HEK293 (cell line): ENCODE data around the gene TDRD9.

Experiments used
- HOXA7 ChIP-seq: sonication (generic); formaldehyde crosslinking; IDR thresholded peaks from 2 replicates; pipeline ENCODE4 v1.8.1; 2022; ENCODE audit warnings: missing genetic modification reagents, borderline replicate concordance
- SCRT1 ChIP-seq: fragments of 450-650 bp; formaldehyde crosslinking; IDR thresholded peaks from 2 replicates; pipeline ENCODE4 v1.5.1; 2016; ENCODE audit warnings: missing biosample characterization, missing genetic modification characterization, borderline replicate concordance
- ZNF140 ChIP-seq: fragments of 450-650 bp; formaldehyde crosslinking; IDR thresholded peaks from 2 replicates; pipeline ENCODE4 v1.5.1; 2016; ENCODE audit warnings: missing biosample characterization, missing genetic modification characterization
- ZNF660 ChIP-seq: fragments of 450-650 bp; IDR thresholded peaks from 2 replicates; pipeline ENCODE4 v1.5.1; 2018; ENCODE audit warnings: missing biosample characterization, mild to moderate bottlenecking, missing genetic modification characterization

DNA sequence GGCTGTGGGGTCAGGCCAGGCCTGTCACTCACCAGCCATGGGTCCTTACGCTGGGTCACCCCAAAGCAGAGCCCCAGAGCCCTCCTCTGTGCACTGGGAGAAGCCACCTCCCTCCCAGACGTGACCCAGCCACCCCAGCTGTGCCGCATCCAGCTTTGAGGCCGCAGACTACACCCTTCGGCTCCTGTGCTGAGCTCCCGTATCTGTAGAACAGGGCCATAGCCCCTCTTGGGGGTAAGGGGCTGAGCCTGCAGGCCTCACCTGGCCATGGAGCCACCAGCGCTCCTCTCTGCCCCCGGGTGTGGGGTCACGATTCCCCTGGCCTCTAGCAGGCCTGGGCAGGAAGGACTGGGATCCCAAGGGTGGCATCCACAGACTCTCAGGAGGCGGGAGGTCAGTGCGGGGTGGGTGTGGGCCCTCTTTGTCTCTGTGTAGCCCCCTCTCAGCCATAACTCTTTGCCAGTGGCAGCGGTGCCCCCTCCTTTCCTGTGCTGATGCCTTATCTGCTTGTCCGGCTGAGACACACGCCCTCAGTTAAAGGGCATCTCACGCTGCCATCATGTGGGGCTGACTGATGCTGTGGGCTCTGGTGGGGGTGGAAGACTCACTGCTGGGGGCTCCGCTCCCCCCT, 173.5 kb downstream of the TDRD9 start:
- TF ChIP-seq ZNF140 (tag by site-specific recombination) (no peak), ZNF660 (tag by site-specific recombination) (no peak), SCRT1 (tag by site-specific recombination) (no peak), HOXA7 (CRISPR knock-in tag) (no peak)
